ENCODE measurements around the gene MPST. TPM values are rescaled to one million over a fixed set of nuclear protein-coding genes. Genes with fewer than 3 reads are reported as not detected.

Gene MPST
- total RNA-seq, 1 donor, result 48.9 TPM

DNA sequence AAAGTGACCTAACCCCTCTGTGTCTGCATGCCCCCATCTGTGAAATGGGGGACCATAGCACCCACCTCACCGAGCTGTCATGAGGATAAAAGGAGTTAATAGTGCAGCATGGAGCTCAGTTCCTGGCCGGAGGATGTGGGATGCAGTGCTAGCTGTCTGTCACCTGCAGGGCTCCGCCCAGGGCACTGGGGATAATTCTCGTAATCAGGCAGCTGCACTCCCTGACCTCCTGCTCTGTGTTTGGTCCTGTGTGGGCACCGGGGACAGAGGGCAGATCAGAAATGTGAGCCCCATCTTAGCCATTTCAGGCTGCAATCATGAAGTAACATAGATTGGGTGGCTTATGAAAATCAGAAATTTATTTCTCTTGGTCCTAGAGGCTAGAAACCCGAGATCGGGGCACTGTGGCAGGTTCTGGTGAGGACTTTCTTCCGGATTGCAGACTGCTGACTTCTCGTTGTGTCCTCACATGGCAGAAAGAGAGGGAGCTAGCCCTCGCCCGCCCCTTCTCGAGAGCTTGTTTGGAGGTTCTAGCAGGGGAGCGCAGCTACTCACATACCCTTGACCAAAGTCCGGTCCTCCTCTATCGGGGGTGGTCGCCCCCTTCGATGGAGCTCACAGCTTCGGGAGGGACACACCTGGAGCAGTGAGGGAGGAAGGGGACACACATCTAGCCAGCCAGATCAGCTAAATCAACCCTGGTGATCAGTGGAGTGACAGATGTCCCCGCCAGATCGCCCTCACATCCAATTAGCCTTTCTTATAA lies 35.2 kb downstream of the MPST start:
- no peak overlapping the region for H3K4me3 ChIP-seq (ENCODE audit: low read depth, low read length)
- DNase-seq (ENCODE audit: low read depth), result no peak
- TF ChIP-seq, protein P1, sequence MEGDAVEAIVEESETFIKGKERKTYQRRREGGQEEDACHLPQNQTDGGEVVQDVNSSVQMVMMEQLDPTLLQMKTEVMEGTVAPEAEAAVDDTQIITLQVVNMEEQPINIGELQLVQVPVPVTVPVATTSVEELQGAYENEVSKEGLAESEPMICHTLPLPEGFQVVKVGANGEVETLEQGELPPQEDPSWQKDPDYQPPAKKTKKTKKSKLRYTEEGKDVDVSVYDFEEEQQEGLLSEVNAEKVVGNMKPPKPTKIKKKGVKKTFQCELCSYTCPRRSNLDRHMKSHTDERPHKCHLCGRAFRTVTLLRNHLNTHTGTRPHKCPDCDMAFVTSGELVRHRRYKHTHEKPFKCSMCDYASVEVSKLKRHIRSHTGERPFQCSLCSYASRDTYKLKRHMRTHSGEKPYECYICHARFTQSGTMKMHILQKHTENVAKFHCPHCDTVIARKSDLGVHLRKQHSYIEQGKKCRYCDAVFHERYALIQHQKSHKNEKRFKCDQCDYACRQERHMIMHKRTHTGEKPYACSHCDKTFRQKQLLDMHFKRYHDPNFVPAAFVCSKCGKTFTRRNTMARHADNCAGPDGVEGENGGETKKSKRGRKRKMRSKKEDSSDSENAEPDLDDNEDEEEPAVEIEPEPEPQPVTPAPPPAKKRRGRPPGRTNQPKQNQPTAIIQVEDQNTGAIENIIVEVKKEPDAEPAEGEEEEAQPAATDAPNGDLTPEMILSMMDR (IDR thresholded peaks at IDR 0.05; ENCODE audit: insufficient read depth, low read length), result no peak

DNA sequence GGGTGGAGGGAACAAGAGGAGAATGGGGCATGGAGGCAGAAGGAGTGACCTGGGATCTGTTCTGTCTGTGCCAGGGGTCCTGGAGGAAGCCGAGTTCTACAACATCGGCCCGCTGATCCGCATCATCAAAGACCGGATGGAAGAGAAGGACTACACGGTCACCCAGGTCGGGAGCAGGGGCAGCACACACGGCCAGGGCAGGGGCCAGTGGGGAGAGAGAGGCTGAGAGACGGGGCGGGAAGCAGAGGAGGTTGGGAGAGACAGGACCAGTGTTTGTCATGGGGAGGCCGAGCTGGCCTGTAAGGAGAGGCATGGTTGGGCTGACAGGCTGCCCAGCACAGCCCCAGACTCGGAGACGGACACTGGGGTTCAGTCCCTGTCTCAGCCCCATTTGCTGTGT lies 36.7 kb downstream of the MPST start:
- no peak overlapping the region for H3K4me3 ChIP-seq (ENCODE audit: low read depth, low read length)
- TF ChIP-seq, protein P1 (IDR thresholded peaks at IDR 0.05; ENCODE audit: insufficient read depth, low read length), result no peak
- DNase-seq (ENCODE audit: low read depth), result no peak

DNA sequence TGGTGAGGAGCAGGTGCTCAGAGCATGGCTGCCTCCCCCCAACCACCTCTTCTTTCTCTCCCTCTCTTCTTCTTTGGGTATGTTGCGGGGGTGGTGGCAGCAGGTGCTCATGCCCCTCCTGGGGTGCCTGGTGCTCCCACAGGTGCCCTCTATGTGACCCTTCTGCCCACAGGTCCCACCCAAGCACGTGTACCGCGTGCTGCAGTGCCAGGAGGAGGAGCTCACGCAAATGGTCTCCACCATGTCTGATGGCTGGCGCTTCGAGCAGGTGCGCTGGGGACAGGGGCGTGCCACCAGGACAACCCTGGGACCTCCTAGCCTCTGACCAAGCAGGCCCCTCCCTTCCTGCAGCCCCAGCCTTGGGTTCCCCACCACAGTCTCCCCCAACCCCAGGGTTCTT lies 37.7 kb downstream of the MPST start:
- no peak for DNase-seq (ENCODE audit: low read depth)
- H3K4me3 ChIP-seq (ENCODE audit: low read depth, low read length), result no peak overlapping the region
- TF ChIP-seq, protein P1 (IDR thresholded peaks at IDR 0.05; ENCODE audit: insufficient read depth, low read length), result no peak

- TF ChIP-seq, protein P1 (IDR thresholded peaks at IDR 0.05; ENCODE audit: insufficient read depth, low read length), result no peak
- no peak for DNase-seq (ENCODE audit: low read depth)
- H3K4me3 ChIP-seq (ENCODE audit: low read depth, low read length), result no peak overlapping the region
Measured at GRCh38 chr22:37057796-37058510, 38.4 kb downstream of the MPST start.

DNA sequence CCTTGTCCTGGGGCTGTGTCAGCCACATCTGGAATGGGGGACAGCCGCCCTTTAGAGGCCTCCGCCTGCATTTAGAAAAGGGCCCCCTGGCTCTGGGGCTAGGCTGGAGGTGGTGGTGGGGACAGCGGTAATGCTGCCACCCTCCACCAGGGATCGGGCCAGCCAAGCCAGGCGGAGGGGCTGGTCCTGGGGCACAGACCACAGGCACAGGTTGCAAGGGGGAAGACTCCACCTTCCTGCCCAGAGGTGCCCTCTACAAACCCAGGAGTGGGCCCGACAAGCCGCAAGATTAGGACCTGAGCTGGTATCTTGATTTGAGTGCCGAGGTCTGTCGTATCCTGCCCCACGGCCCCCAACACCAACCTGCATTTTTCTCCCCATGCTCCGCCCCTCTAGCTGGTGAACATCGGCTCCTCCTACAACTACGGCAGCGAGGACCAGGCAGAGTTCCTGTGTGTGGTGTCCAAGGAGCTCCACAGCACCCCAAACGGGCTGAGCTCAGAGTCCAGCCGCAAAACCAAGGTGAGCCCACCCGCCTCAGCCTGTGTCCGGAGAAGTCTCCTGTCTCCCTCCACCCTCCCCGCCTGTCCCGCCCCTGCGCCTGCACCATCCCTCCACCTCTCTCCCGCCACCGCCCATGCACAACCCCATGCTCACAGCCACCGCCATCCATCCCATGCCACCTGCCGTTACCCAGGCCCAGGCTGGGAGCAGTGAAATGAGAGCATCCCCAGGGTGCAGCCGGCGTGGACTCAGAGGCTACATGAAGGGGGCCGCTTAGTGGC lies 39.6 kb downstream of the MPST start:
- no peak overlapping the region for H3K4me3 ChIP-seq (ENCODE audit: low read depth, low read length)
- no peak for DNase-seq (ENCODE audit: low read depth)
- TF ChIP-seq, protein P1 (IDR thresholded peaks at IDR 0.05; ENCODE audit: insufficient read depth, low read length), result no peak

GRCh38 chr22:37059876-37060449 lies 40.4 kb downstream of the MPST start:
- no peak for DNase-seq (ENCODE audit: low read depth)
- no peak overlapping the region for H3K4me3 ChIP-seq (ENCODE audit: low read depth, low read length)
- TF ChIP-seq, protein P1 (IDR thresholded peaks at IDR 0.05; ENCODE audit: insufficient read depth, low read length), result no peak
